ENCODE data around the gene CARD8.
"Not testable (repeated sequence)": the region's sequence is repeated elsewhere in the genome, so short reads cannot be mapped to it uniquely, and the experiment has no call there.

The CARD8 gene

GRCh38 chr19:48274938-48275337 is 19.2 kb upstream of the CARD8 start:
- no peak overlapping the region for H2BK120ac ChIP-seq (ENCODE audit: low read depth, low read length)
- no peaks in the 10 kb centered on the region for H3K27me3 ChIP-seq (ENCODE audit: insufficient read depth, low read length, poor library complexity)
- H3K79me2 ChIP-seq (ENCODE audit: control insufficient read depth, insufficient read depth, low read length) = peaks cover 5% of the 10 kb centered on the region
- H4K5ac ChIP-seq (ENCODE audit: low read length) = no peak overlapping the region
- no peak overlapping the region for H3K4ac ChIP-seq (ENCODE audit: low read depth, low read length)
- H3K27ac ChIP-seq (ENCODE audit: low read depth, low read length) = no peak overlapping the region
- H3K56ac ChIP-seq (ENCODE audit: low read length) = no peak overlapping the region
- H2AK5ac ChIP-seq (ENCODE audit: low read length) = no peak overlapping the region
- no peak overlapping the region for H2BK5ac ChIP-seq (ENCODE audit: low read length)
- H3K4me3 ChIP-seq (ENCODE audit: low read length) = no peak overlapping the region
- no peak overlapping the region for H3K9ac ChIP-seq (ENCODE audit: low read length)
- H3K4me1 ChIP-seq (ENCODE audit: control insufficient read depth, low read depth, low read length) = peaks cover 3% of the 10 kb centered on the region
- no peak overlapping the region for H2BK15ac ChIP-seq (replicated peaks; ENCODE audit: low read depth)
- no peak overlapping the region for H3K23ac ChIP-seq (ENCODE audit: low read length)
- no peak overlapping the region for H3K4me2 ChIP-seq (ENCODE audit: low read length)
- no peak overlapping the region for H3K18ac ChIP-seq (ENCODE audit: low read length)
- no CpG with 5 or more reads among the region's 6 CpGs for WGBS (ENCODE audit: extremely low coverage, insufficient coverage, low lambda C conversion rate)
- peaks cover 2% of the 10 kb centered on the region for H3K79me1 ChIP-seq (ENCODE audit: low read length)
- H4K8ac ChIP-seq (ENCODE audit: low read depth, low read length) = no peak overlapping the region
- no peaks in the 10 kb centered on the region for H3K36me3 ChIP-seq (ENCODE audit: control insufficient read depth, insufficient read depth, low read length)
- DNase-seq = no peak

- no peak for DNase-seq
- no peak overlapping the region for H3K56ac ChIP-seq (ENCODE audit: low read length)
- peaks cover 5% of the 10 kb centered on the region for H3K79me2 ChIP-seq (ENCODE audit: control insufficient read depth, insufficient read depth, low read length)
- no peak overlapping the region for H3K9ac ChIP-seq (ENCODE audit: low read length)
- H2BK5ac ChIP-seq (ENCODE audit: low read length) = no peak overlapping the region
- H2BK120ac ChIP-seq (ENCODE audit: low read depth, low read length) = no peak overlapping the region
- no peak overlapping the region for H3K18ac ChIP-seq (ENCODE audit: low read length)
- no peak overlapping the region for H3K4ac ChIP-seq (ENCODE audit: low read depth, low read length)
- H3K23ac ChIP-seq (ENCODE audit: low read length) = no peak overlapping the region
- WGBS (ENCODE audit: extremely low coverage, insufficient coverage, low lambda C conversion rate) = 100% methylated on average over 1 of the region's 3 CpGs
- no peak overlapping the region for H3K4me3 ChIP-seq (ENCODE audit: low read length)
- H4K8ac ChIP-seq (ENCODE audit: low read depth, low read length) = no peak overlapping the region
- no peak overlapping the region for H3K27ac ChIP-seq (ENCODE audit: low read depth, low read length)
- no peaks in the 10 kb centered on the region for H3K27me3 ChIP-seq (ENCODE audit: insufficient read depth, low read length, poor library complexity)
- H2AK5ac ChIP-seq (ENCODE audit: low read length) = no peak overlapping the region
- H3K36me3 ChIP-seq (ENCODE audit: control insufficient read depth, insufficient read depth, low read length) = no peaks in the 10 kb centered on the region
- peaks cover 2% of the 10 kb centered on the region for H3K79me1 ChIP-seq (ENCODE audit: low read length)
- no peak overlapping the region for H4K5ac ChIP-seq (ENCODE audit: low read length)
- no peak overlapping the region for H2BK15ac ChIP-seq (replicated peaks; ENCODE audit: low read depth)
- H3K4me2 ChIP-seq (ENCODE audit: low read length) = no peak overlapping the region
- peaks cover 3% of the 10 kb centered on the region for H3K4me1 ChIP-seq (ENCODE audit: control insufficient read depth, low read depth, low read length)
Observed at GRCh38 chr19:48274173-48274572, 18.5 kb upstream of the CARD8 start.

GRCh38 chr19:48271531-48272151 is 15.9 kb upstream of the CARD8 start:
- H3K27ac ChIP-seq (ENCODE audit: low read depth, low read length) = peak overlapping the region; percentile 86
- H3K36me3 ChIP-seq (ENCODE audit: control insufficient read depth, insufficient read depth, low read length) = no peaks in the 10 kb centered on the region

GRCh38 chr19:48269617-48270026 is 13.9 kb upstream of the CARD8 start:
- H3K79me2 ChIP-seq (ENCODE audit: control insufficient read depth, insufficient read depth, low read length); H3K4me3 ChIP-seq (ENCODE audit: low read length); H3K27ac ChIP-seq (ENCODE audit: low read depth, low read length); H3K27me3 ChIP-seq (ENCODE audit: insufficient read depth, low read length, poor library complexity); H3K18ac ChIP-seq (ENCODE audit: low read length); H3K4ac ChIP-seq (ENCODE audit: low read depth, low read length); H3K23ac ChIP-seq (ENCODE audit: low read length); H2BK120ac ChIP-seq (ENCODE audit: low read depth, low read length); H3K56ac ChIP-seq (ENCODE audit: low read length); H4K8ac ChIP-seq (ENCODE audit: low read depth, low read length); H3K4me1 ChIP-seq (ENCODE audit: control insufficient read depth, low read depth, low read length); H3K36me3 ChIP-seq (ENCODE audit: control insufficient read depth, insufficient read depth, low read length); H2AK5ac ChIP-seq (ENCODE audit: low read length); H4K5ac ChIP-seq (ENCODE audit: low read length); H2BK5ac ChIP-seq (ENCODE audit: low read length); H3K79me1 ChIP-seq (ENCODE audit: low read length); H3K4me2 ChIP-seq (ENCODE audit: low read length); H2BK15ac ChIP-seq (replicated peaks; ENCODE audit: low read depth); H3K9ac ChIP-seq (ENCODE audit: low read length): not testable (repeated sequence)
- no CpG with 5 or more reads among the region's 6 CpGs for WGBS (ENCODE audit: extremely low coverage, insufficient coverage, low lambda C conversion rate)
- DNase-seq = peak; percentile 58

More at GRCh38 chr19:48271531-48272151, 15.9 kb upstream of the CARD8 start:
- no peaks in the 10 kb centered on the region for H3K27me3 ChIP-seq (ENCODE audit: insufficient read depth, low read length, poor library complexity)
- no CpG with 5 or more reads among the region's 40 CpGs for WGBS (ENCODE audit: extremely low coverage, insufficient coverage, low lambda C conversion rate)
- peak overlapping the region; percentile 98 for H3K9ac ChIP-seq (ENCODE audit: low read length)
- H3K79me1 ChIP-seq (ENCODE audit: low read length) = peaks cover 2% of the 10 kb centered on the region
- peak overlapping the region; percentile 96 for H3K18ac ChIP-seq (ENCODE audit: low read length)
- peak overlapping the region; percentile 95 for H3K56ac ChIP-seq (ENCODE audit: low read length)
- peaks cover 3% of the 10 kb centered on the region for H3K4me1 ChIP-seq (ENCODE audit: control insufficient read depth, low read depth, low read length)
- no peak overlapping the region for H4K5ac ChIP-seq (ENCODE audit: low read length)
- peak overlapping the region; percentile 18 for H3K4ac ChIP-seq (ENCODE audit: low read depth, low read length)
- no peak overlapping the region for H2BK15ac ChIP-seq (replicated peaks; ENCODE audit: low read depth)
- peak; percentile 96 for DNase-seq
- peak overlapping the region; percentile 93 for H4K8ac ChIP-seq (ENCODE audit: low read depth, low read length)
- peaks cover 4% of the 10 kb centered on the region for H3K79me2 ChIP-seq (ENCODE audit: control insufficient read depth, insufficient read depth, low read length)
- H2AK5ac ChIP-seq (ENCODE audit: low read length) = no peak overlapping the region
- peak overlapping the region; percentile 89 for H3K23ac ChIP-seq (ENCODE audit: low read length)
- H2BK5ac ChIP-seq (ENCODE audit: low read length) = peak overlapping the region; percentile 70
- peak overlapping the region; percentile 51 for H3K4me2 ChIP-seq (ENCODE audit: low read length)
- no peak overlapping the region for H2BK120ac ChIP-seq (ENCODE audit: low read depth, low read length)
- peak overlapping the region; percentile 63 for H3K4me3 ChIP-seq (ENCODE audit: low read length)

GRCh38 chr19:48265326-48265725 is 9.6 kb upstream of the CARD8 start:
- not testable (repeated sequence) for H3K56ac ChIP-seq (ENCODE audit: low read length); H3K23ac ChIP-seq (ENCODE audit: low read length); H3K4me2 ChIP-seq (ENCODE audit: low read length); H3K36me3 ChIP-seq (ENCODE audit: control insufficient read depth, insufficient read depth, low read length); H3K9ac ChIP-seq (ENCODE audit: low read length); H3K27me3 ChIP-seq (ENCODE audit: insufficient read depth, low read length, poor library complexity); H4K5ac ChIP-seq (ENCODE audit: low read length); H2AK5ac ChIP-seq (ENCODE audit: low read length); H3K4me1 ChIP-seq (ENCODE audit: control insufficient read depth, low read depth, low read length); H2BK15ac ChIP-seq (replicated peaks; ENCODE audit: low read depth); H3K79me2 ChIP-seq (ENCODE audit: control insufficient read depth, insufficient read depth, low read length); H4K8ac ChIP-seq (ENCODE audit: low read depth, low read length); H3K27ac ChIP-seq (ENCODE audit: low read depth, low read length); H3K79me1 ChIP-seq (ENCODE audit: low read length); H3K4ac ChIP-seq (ENCODE audit: low read depth, low read length); H2BK120ac ChIP-seq (ENCODE audit: low read depth, low read length); H3K18ac ChIP-seq (ENCODE audit: low read length); H2BK5ac ChIP-seq (ENCODE audit: low read length); H3K4me3 ChIP-seq (ENCODE audit: low read length)
- WGBS (ENCODE audit: extremely low coverage, insufficient coverage, low lambda C conversion rate) = no CpG with 5 or more reads among the region's 8 CpGs
- peak; percentile 86 for DNase-seq

GRCh38 chr19:48260359-48260714 is 4.6 kb upstream of the CARD8 start:
- not testable (repeated sequence) for H2BK5ac ChIP-seq (ENCODE audit: low read length); H3K23ac ChIP-seq (ENCODE audit: low read length); DNase-seq; H3K4ac ChIP-seq (ENCODE audit: low read depth, low read length); H4K5ac ChIP-seq (ENCODE audit: low read length); H3K36me3 ChIP-seq (ENCODE audit: control insufficient read depth, insufficient read depth, low read length); H3K79me2 ChIP-seq (ENCODE audit: control insufficient read depth, insufficient read depth, low read length); H2BK15ac ChIP-seq (replicated peaks; ENCODE audit: low read depth); H3K79me1 ChIP-seq (ENCODE audit: low read length); H3K4me3 ChIP-seq (ENCODE audit: low read length); H3K56ac ChIP-seq (ENCODE audit: low read length); H3K27ac ChIP-seq (ENCODE audit: low read depth, low read length); H2BK120ac ChIP-seq (ENCODE audit: low read depth, low read length); H3K4me1 ChIP-seq (ENCODE audit: control insufficient read depth, low read depth, low read length); H3K18ac ChIP-seq (ENCODE audit: low read length); H3K9ac ChIP-seq (ENCODE audit: low read length); H3K27me3 ChIP-seq (ENCODE audit: insufficient read depth, low read length, poor library complexity); H2AK5ac ChIP-seq (ENCODE audit: low read length); H4K8ac ChIP-seq (ENCODE audit: low read depth, low read length); H3K4me2 ChIP-seq (ENCODE audit: low read length)
- WGBS (ENCODE audit: extremely low coverage, insufficient coverage, low lambda C conversion rate) = no CpG with 5 or more reads among the region's 8 CpGs
